HG03521 (cell line): Measurements from ENCODE around the gene C20orf204.

ENCODE experiments used
- ATAC-seq: cut with Tn5 transposase; IDR thresholded peaks from one replicate; pipeline ENCODE4 v1.9.1; 2021; ENCODE audit warnings: mild to moderate bottlenecking, moderate library complexity; ENCODE audit not compliant: unreplicated experiment

C20orf204 gene

GRCh38 chr20:64055396-64055892, 19.5 kb downstream of the C20orf204 start:
- no peak for ATAC-seq

DNA sequence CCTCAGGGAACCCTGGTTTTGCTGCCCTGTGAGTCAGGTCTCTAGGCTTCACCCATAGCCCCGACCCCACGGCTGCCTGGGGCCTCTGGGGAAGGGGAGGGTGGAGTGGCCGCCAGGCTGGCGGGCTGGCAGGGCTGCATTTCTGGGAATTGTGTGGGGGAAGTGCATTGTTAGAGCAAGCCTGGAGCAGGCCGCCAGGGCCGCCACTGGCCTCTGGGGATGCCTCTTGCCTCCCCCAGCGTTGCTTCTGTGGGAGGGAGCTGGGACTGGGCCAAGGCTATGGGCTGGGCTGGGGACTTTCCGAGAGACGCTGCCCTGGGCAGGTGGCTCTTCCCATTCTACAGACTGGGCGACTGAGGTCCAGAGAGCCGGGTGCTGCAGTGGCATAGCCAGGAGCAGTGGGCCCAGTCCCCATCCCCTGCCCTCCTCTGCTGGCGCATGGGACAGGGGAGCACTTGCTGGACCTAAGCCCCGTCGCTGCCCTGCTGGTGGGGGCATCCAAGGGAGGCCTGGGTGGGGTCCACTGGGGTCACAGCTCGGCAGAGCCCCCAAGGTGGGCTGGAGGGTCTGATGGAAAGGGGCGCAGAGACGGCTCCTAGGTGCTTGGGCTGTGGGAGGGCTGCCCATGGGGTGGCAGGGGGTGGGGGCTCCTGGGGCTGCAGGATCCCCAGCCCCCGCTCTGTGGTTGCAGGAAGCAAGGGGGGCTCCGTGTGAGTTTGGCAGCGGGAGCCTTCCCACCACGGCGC, 20.1 kb downstream of the C20orf204 start:
- ATAC-seq, result no peak

DNA sequence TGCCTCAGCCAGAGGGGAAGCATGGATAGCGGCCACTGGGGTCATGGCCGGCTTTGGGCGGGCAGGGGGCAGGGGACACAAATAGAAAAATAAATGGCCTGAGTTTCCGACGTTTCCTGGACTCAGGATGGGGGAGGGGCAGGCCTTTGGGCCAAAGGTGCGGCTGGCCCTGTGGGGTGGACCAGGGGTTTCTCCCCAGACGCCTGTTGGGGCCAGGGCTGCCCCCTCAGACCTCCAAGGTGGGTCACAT, 20.6 kb downstream of the C20orf204 start:
- ATAC-seq, result no peak

GRCh38 chr20:64056889-64057627, 21.1 kb downstream of the C20orf204 start:
- no peak for ATAC-seq

DNA sequence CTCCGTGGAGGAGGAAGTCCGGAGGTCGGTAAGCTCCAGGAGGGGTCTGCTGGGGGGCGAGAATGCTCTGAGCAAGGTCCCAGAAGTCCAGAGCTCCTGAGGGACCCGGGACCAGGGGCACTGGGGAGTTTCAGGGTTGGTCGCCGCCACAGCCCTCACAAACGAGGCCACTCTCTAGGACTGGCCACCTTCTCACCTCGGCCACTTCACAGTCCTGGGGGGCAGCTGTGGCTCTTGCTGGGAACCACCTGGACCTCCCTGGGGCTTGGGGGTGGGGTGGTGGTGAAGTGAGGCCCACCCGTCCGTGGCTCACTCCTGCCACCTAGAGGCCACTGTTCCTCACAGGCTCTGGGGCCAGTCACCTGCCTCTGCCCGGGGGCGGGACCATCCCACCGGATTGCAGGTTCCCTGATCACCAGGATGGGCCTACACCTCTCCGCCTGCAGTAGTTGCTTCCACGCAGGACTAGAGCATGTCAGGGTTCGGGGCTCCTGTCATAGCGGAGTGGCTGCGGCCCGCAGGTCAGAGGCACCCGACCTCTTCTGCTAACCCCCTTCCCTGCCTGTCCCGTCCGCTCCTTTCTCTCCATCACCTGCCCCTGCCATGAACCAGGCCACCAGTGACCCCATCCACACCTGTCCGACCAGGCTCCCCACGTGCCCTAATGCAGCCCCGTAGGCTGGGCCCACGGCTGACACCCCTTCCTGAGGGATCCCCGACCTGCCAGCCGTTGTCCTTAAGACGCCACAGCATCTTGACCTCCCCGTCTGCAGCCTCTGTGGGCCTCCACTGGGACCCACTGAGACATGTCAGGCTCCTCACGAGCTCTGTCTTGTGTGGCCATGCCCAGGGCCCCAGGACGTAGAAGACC, 21.9 kb downstream of the C20orf204 start:
- no peak for ATAC-seq

GRCh38 chr20:64058536-64058935, 22.6 kb downstream of the C20orf204 start:
- no peak for ATAC-seq

DNA sequence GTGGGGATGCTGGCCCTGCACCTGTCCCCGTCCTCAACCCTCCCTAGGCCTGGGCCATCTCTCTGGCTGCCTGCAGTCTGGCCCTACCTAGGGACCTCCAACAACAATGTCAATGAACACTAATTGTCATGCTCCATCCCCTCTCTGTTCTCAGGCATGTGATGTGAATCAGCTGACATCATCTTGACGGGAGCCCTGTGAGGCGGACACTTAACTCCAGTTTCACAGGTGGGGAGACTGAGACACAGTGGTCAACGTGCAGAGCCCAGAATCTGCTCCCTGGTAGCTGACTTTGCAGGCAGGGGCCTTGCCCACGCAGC, 26.3 kb downstream of the C20orf204 start:
- ATAC-seq, result no peak

DNA sequence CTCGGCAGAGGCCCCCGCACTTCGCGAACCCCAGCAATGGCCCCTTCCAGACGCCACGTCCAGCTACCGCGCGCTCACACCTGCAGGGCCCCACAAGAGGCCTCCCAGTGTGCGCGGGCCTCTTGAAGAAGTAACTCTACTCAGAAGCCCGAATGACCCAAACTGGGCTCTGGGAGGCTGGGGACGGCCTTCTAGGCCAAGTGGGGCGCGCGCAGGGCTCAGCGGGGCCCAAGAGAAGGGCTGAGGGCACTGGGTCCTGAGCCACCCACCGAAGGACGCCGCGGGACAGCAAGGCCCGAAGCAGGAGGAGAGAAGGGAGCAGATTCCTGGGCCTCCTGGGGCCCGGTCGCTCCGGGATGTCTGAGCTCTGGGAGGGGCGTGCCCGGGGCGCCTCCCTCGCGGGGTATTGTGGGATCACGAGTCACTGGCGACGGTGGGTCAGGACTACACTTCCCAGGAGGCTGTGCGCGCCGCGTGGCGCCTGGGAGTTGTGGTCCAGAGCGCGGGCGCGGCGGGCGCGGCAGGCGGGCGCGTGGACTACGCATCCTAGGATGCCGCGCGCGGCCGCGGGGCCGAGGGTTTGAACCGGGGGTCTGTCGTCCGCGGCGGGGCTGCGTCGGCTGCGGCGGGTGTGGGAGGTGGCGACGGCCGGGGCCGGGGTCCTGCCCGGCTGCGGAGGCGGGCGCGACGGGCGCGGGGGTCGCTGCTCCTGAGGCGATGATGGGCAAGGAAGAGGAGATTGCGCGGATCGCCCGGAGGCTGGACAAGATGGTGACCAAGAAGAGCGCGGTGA, 26.8 kb downstream of the C20orf204 start, which contains the start of gene TCEA2:
Gene TCEA2 (plus strand): TSS at position 603 of the 793 bp plus-strand sequence. CDS start 115 bp downstream, at position 718.
- ATAC-seq, result peak; percentile 77

- no peak for ATAC-seq
Observed at GRCh38 chr20:64063389-64064144, 27.6 kb downstream of the C20orf204 start.

DNA sequence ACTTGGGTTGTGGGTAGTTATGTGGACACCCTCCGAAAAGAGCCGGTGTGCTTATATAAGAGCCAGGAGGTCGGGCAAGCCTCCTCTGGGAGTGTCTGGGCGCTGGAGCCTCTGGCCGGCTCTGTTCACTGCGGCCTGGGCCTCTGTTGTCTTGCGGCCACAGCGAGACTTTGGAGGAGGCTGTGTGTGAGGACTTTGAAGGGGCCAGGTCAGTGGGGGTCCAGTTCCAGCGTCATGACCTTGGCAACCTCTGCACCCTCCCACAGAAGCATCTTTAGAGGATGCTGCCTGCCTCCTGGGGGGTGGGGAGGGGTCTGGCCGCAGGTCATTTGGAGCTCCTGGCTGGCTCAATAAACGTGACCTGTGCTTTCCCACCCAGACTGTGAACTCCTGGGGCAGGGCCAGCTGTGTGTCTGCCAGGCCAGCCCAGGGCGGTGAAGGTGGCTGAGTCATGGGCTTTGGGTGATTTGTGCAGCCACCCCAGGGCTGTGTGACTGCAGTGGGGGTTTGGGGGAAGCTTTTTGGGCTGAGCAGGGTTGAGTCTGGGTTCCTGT, 28.2 kb downstream of the C20orf204 start:
- ATAC-seq, result no peak

GRCh38 chr20:64065062-64065973, 29.3 kb downstream of the C20orf204 start:
- ATAC-seq, result no peak

DNA sequence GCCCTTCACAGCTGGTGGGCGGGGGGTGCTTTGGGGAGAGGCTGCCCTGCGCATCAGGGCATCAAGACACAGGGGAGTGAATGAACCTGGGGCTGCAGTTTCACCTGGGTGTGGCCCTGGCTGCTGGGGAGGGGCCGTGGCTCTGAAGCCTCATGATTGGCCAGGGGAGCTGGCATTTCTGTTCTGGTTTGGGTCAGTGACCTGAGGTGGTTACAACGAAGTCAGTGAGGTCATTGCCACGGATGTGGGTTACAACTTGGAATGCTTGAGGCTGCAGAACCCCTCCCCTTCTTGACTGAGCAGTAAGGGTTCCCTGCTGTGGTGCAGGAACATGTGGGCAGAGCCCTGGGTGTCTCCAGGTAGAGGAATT, 30.0 kb downstream of the C20orf204 start:
- ATAC-seq, result no peak

- no peak for ATAC-seq
Observed at GRCh38 chr20:64067005-64067632, 31.1 kb downstream of the C20orf204 start.

DNA sequence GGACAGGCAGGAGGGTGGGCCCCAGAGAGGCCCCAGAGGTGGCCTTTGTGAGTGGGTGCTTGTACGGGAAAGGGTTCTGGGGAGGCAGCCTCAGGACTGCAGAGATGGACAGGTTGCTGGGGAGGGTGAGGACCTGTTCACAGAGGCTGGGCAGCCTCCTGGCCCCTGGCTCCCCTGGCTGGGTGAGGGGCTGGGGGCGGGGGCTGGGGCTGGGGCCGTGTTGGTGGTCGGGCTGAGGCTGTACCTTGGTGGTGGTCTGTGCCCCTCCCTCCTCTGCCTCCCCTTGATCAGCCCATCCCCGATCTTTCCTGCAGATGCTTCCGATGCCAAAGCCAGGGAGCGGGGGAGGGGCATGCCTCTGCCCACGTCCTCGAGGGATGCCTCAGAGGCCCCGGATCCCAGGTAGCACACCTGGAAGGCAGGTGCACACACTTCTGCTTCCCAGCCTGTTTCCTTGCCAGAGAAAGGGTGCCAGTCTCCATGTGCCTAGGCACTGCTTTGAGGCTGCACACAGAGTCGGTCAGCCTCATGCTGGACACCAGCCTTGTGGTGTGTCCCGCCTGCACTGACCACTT, 31.8 kb downstream of the C20orf204 start:
- ATAC-seq, result no peak

DNA sequence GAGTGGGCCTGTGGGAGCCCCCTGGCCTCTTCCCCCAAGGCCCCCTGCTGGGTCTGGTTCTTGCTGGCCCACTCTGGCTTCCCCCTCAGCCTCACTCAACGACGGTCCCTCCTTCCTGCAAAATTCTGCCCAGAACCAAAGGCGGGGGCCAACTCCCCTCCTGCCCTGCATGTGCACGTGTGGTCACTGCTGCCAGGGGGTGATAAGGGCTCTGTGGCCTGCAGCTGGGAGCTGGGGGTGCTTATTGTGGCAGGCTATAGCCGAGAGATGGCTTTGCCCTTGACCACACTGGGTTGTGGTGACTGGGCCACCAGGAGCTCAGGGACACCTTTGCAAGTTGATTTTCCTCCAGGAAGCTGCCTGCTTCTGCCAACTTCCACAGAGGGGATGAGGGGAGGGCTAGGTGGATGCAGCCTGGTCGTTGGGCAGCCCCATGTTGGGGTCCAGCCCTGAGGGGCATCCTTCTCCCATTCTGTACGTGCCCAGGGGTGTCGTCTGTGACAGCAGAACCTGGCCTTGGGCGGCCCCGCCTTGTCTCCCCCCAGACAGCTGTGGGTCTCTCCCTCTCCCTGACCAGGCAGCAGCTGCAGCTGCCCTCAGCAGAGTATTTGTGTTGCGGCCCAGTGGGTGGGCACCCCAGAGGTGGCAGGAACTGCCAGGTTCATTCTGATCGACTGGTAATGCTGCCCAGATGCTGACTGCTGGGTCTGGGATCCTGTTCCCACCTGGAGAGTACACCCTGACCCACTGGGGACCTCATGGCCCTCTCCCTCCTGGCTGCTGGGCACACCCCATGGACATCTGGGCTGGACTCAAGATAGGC, 32.6 kb downstream of the C20orf204 start:
- ATAC-seq, result no peak

DNA sequence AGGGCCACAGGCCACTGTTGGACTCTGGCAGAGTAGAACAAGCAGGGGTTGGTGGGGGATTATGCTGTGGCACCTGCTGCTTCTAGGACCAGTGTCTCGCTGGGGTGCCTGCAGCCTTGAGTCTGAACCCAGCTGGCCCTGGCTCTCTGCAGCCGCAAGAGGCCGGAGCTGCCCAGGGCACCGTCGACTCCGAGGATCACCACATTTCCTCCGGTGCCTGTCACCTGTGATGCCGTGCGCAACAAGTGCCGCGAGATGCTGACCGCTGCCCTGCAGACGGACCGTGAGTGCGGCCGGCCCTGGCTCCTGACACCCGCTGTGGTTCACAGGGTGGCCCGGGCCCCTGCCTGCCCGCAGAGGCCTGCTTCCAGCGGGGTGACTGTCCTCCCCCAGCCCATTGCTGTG, 33.2 kb downstream of the C20orf204 start:
- ATAC-seq, result no peak

DNA sequence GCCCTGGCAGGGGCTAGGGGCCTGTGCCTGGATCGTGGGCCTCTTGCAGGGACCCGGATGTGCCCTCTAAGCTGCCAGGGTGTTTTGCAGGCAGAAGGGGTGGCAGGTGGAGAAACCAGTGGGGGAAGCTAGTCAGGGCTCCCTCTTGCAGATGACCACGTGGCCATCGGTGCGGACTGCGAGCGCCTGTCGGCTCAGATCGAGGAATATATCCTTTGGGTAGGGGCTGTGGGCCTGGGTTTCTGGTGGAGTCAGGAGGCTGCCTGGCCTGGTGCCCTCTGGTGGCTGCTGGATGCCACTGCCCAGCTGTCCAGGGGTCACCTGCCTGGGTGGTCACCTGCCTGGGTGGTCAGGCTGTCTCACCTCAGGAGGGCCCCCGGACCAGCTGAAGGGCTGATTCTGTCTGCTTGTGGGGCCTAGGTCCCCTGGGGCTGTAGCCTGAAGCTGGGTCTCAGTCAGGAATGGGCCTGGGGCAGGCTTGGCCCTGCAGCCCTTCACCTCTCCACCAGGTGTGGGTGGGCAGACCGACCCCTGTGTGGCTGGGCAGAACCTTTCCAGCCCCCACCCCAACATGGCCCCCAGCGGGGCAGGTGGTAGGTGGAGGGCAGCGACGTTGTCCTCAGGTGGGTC, 33.7 kb downstream of the C20orf204 start:
- no peak for ATAC-seq
